DND-41 (cell line): Measurements from ENCODE around the gene CXXC1.

Experiments
- CTCF ChIP-seq: IDR thresholded peaks from 2 replicates; pipeline ENCODE4 v1.5.1; 2012; ENCODE audit warnings: borderline replicate concordance, low read length, moderate library complexity, mild to moderate bottlenecking; ENCODE audit not compliant: poor library complexity, severe bottlenecking; ENCODE audit errors: extremely low read depth
- EZH2 ChIP-seq: IDR thresholded peaks from 3 replicates; pipeline ENCODE4 v1.6.1; 2012; ENCODE audit warnings: borderline replicate concordance, low read depth, mild to moderate bottlenecking, moderate library complexity, low read length, inconsistent platforms; ENCODE audit not compliant: severe bottlenecking

DNA sequence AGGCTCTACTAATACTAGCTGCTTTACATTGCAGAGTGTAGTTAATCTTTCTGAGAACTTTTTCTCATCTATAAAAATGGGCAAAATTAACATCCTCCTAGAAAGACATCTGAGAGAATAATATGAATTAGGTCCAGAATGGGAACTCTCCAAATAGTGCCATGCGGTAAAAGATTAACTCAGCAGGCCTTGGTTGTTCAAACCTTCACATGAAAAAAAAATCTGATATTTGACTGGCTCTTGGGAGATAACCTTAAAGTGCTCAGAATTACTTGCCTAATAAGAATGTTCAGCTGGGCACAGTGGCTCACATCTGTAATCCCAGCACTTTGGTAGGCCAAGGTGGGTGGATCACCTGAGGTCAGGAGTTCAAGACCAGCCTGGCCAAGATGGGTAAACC is 5.5 kb upstream of the CXXC1 start:
- no peak for TF ChIP-seq CTCF
- TF ChIP-seq EZH2, result no peak
